Measurements from ENCODE around the gene SHROOM3. TPM values are rescaled to one million over a fixed set of nuclear protein-coding genes. Genes with fewer than 3 reads are reported as not detected.

SHROOM3 gene
- total RNA-seq, 2 experiments from 2014 or later = not detected

DNA sequence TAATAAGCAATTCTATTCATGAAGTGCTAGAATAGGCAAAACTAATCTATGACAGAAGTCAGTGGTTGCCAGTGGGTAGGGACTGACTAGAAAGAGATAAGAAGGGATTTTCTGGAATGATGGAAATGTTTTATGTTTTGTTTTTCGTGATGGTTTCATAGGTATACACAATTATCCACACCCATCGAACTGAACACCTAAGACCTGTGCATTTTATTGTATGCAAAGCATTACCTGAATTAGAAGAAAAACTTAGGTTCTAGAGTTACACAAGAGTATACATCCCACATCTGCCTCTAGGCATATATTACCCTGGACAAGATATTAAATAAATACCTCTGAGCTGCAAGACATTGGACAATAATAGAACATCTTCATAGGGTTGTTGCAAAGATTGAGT lies 257.7 kb downstream of the SHROOM3 start:
- Histone ChIP-seq H3K27me3 (ENCODE audit: control insufficient read depth in 1 of 2, insufficient read depth in 2 of 2, low read length in 2 of 2) (peaks cover 38 to 63% of the 10 kb centered on the region in 2 experiments), H3K4me3 (ENCODE audit: low read length) (no peak overlapping the region), H3K4me1 (ENCODE audit: insufficient read depth, low read length) (peaks cover 15% of the 10 kb centered on the region), H3K9me3 (ENCODE audit: control insufficient read depth in 1 of 2, insufficient read depth in 1 of 2, low read length in 2 of 2) (no peaks in the 10 kb centered on the region), H3K27ac (ENCODE audit: low read depth in 1 of 2, low read length in 2 of 2) (no peak overlapping the region), H3K36me3 (ENCODE audit: insufficient read depth, low read length) (no peaks in the 10 kb centered on the region)
- intact Hi-C loops (cut with DNase I, micrococcal nuclease) = no loop called here
- DNase-seq (no peak), ATAC-seq (ENCODE audit: poor library complexity) (no peak)
- Mint-ChIP-seq H3K4me3 (no peak overlapping the region), H3K4me1 (ENCODE audit: low read depth) (peaks cover 19% of the 10 kb centered on the region), H3K27ac (no peak overlapping the region), H3K36me3 (ENCODE audit: low read depth) (no peaks in the 10 kb centered on the region), H3K27me3 (peaks cover 85% of the 10 kb centered on the region), H3K9me3 (no peaks in the 10 kb centered on the region)
- ChIA-PET POLR2A (no interaction called here), CTCF (no interaction called here)
- TF ChIP-seq, protein P1, sequence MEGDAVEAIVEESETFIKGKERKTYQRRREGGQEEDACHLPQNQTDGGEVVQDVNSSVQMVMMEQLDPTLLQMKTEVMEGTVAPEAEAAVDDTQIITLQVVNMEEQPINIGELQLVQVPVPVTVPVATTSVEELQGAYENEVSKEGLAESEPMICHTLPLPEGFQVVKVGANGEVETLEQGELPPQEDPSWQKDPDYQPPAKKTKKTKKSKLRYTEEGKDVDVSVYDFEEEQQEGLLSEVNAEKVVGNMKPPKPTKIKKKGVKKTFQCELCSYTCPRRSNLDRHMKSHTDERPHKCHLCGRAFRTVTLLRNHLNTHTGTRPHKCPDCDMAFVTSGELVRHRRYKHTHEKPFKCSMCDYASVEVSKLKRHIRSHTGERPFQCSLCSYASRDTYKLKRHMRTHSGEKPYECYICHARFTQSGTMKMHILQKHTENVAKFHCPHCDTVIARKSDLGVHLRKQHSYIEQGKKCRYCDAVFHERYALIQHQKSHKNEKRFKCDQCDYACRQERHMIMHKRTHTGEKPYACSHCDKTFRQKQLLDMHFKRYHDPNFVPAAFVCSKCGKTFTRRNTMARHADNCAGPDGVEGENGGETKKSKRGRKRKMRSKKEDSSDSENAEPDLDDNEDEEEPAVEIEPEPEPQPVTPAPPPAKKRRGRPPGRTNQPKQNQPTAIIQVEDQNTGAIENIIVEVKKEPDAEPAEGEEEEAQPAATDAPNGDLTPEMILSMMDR (IDR thresholded peaks at IDR 0.05) = no peak

DNA sequence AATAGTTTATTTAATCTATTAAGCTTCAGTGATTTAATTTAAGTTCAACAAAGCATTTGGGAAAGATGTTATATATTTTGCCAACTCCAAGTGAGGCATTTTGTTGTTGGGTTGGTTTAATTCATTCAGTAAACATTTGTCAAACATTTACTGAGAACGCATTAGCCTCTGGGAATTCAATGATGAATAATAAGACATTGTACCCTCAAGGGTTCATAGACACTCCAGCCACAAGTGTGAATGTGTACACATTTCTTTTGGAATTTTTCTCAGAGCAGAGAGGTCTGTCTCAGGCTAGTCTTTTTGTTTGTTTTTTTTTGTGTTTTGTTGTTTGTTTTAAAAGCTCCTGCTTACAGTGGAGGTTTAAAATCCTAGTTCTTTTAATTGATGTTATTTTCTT lies 259.0 kb downstream of the SHROOM3 start:
- no peak overlapping the region for H3K27ac ChIP-seq (ENCODE audit: low read depth in 1 of 2, low read length in 2 of 2)
- H3K36me3 Mint-ChIP-seq (ENCODE audit: low read depth) = no peaks in the 10 kb centered on the region
- ATAC-seq (ENCODE audit: poor library complexity) (no peak), DNase-seq (no peak)
- ChIA-PET CTCF (no interaction called here), POLR2A (no interaction called here)
- H3K36me3 ChIP-seq (ENCODE audit: insufficient read depth, low read length) = no peaks in the 10 kb centered on the region
- H3K27me3 ChIP-seq (ENCODE audit: control insufficient read depth in 1 of 2, insufficient read depth in 2 of 2, low read length in 2 of 2) = peaks cover 30 to 50% of the 10 kb centered on the region in 2 experiments
- peaks cover 78% of the 10 kb centered on the region for H3K27me3 Mint-ChIP-seq
- no peaks in the 10 kb centered on the region for H3K9me3 Mint-ChIP-seq
- no peak overlapping the region for H3K27ac Mint-ChIP-seq
- H3K4me3 ChIP-seq (ENCODE audit: low read length) = no peak overlapping the region
- H3K4me1 Mint-ChIP-seq (ENCODE audit: low read depth) = peaks cover 8% of the 10 kb centered on the region
- TF ChIP-seq, protein P1 (IDR thresholded peaks at IDR 0.05) = no peak
- H3K4me1 ChIP-seq (ENCODE audit: insufficient read depth, low read length) = peaks cover 10% of the 10 kb centered on the region
- intact Hi-C loops (cut with DNase I, micrococcal nuclease) = no loop called here
- no peaks in the 10 kb centered on the region for H3K9me3 ChIP-seq (ENCODE audit: control insufficient read depth in 1 of 2, insufficient read depth in 1 of 2, low read length in 2 of 2)
- no peak overlapping the region for H3K4me3 Mint-ChIP-seq

DNA sequence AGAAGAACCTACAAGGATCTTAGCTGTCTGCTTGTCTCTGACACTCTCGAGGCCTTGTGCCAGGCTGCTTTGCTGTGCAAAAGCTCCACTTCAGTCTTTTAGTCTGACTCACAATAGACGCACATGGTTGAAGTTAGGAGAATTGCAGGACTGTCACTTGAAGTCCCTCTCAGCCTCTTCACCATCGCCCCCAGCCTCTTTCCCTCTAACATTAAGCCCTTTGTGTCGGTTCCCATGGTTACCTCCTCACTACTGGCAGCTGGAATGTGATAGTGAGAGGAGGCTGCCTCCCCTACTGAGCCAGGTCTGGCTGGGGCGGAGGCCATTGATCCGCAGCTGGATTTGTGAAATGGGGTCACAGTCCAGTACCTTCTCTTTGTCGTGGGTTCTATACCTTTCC lies 261.1 kb downstream of the SHROOM3 start:
- H3K36me3 Mint-ChIP-seq (ENCODE audit: low read depth) = no peaks in the 10 kb centered on the region
- H3K9me3 Mint-ChIP-seq = no peaks in the 10 kb centered on the region
- intact Hi-C loops (cut with DNase I, micrococcal nuclease) = no loop called here
- H3K36me3 ChIP-seq (ENCODE audit: insufficient read depth, low read length) = no peaks in the 10 kb centered on the region
- H3K27me3 Mint-ChIP-seq = peaks cover 64% of the 10 kb centered on the region
- H3K4me3 ChIP-seq (ENCODE audit: low read length) = no peak overlapping the region
- TF ChIP-seq, protein P1 (IDR thresholded peaks at IDR 0.05) = no peak
- H3K27ac Mint-ChIP-seq = no peak overlapping the region
- ChIA-PET CTCF (no interaction called here), POLR2A (no interaction called here)
- H3K27me3 ChIP-seq (ENCODE audit: control insufficient read depth in 1 of 2, insufficient read depth in 2 of 2, low read length in 2 of 2) = peaks cover 18 to 35% of the 10 kb centered on the region in 2 experiments
- DNase-seq (no peak), ATAC-seq (ENCODE audit: poor library complexity) (no peak)
- H3K4me3 Mint-ChIP-seq = no peak overlapping the region
- no peaks in the 10 kb centered on the region for H3K4me1 ChIP-seq (ENCODE audit: insufficient read depth, low read length)
- H3K9me3 ChIP-seq (ENCODE audit: control insufficient read depth in 1 of 2, insufficient read depth in 1 of 2, low read length in 2 of 2) = no peaks in the 10 kb centered on the region
- H3K27ac ChIP-seq (ENCODE audit: low read depth in 1 of 2, low read length in 2 of 2) = no peak overlapping the region
- H3K4me1 Mint-ChIP-seq (ENCODE audit: low read depth) = no peaks in the 10 kb centered on the region
